HL-60/S4 treated with retinoic acid at 250 ng/mL for 4 days and 3 days (cell line): ENCODE measurements around the gene PLPPR2.
"Not testable (repeated sequence)": the region's sequence is repeated elsewhere in the genome, so short reads cannot be mapped to it uniquely, and the experiment has no call there.

Experiments used
- in situ Hi-C: fragments of 300-500 bp; cut with MboI; formaldehyde crosslinking; loops from 2 replicates; pipeline ENCODE4 v1.7.0; 2022; ENCODE audit warnings: low sequenced_read_pairs

PLPPR2 gene, protein sequence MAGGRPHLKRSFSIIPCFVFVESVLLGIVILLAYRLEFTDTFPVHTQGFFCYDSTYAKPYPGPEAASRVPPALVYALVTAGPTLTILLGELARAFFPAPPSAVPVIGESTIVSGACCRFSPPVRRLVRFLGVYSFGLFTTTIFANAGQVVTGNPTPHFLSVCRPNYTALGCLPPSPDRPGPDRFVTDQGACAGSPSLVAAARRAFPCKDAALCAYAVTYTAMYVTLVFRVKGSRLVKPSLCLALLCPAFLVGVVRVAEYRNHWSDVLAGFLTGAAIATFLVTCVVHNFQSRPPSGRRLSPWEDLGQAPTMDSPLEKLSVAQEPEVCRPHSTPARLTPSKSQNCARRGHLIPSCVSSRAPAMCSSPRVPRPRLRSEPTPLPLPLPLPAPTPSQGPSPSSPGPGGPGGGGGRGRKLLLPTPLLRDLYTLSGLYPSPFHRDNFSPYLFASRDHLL

DNA sequence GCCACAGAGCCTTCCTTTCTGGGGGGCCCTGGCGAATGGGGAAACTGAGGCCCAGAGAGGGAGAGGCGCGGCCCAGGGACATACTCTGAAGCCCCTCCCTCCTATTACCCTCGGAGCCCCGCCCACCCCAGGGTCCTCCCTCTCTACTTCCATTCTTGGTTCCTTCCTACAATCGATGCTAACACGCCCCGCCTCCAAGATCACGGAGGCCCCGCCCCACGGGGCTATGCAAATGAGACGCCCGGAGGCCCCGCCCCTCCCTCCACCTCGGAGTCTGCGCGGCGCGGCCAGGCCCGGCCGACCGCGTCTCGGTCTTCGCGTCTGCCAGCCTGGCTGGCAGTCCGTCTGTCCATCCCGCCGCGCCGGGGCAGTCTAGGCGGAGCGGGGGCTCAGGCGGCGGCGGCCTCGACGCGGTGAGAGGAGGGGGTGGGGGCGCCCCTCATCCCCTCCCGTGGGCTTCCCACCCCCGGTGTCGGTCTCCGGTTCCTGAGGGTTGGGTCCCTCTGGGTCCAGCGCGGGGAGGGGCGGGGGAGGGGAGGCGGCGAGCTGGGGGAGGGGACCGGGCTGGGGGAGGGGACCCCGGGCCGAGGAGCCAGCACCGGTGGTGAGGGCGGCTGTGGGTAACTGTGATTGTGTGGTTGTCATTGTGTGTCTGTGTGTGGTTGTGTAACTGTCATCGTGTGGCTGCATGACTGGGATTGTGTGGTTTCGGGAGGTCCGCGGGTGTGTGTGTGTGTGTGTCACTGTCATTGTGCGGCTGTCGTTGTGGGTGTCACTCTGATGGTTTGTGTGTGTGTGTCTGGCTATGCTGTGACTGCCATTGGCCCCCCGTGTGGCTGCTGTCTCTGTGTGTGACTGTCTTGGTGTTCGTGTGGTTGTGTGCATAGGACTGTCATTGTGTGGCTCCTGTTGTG lies at the start of gene PLPPR2:
Gene PLPPR2 (plus strand): TSS at position 273 of the 914 bp plus-strand sequence. CDS start 2,242 bp downstream, outside the sequence.
- in situ Hi-C loops, result no loop called here

DNA sequence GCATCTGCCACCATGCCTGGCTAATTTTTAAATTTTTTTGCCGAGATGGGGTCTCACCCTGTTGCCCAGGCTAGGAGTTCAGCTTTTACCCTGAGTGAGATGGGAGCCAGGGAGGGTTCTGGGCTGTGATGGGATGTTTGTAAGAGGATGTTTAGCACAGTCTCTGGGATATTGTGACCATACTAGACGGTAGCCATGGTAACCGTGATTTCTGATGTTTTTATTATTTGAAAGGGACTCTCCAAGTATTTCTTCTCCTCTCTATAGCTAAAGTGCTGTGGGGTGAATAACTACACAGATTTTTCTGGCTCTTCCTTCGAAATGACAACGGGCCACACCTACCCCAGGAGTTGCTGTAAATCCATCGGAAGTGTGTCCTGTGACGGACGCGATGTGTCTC lies 48.9 kb upstream of the PLPPR2 start:
- in situ Hi-C loops, result no loop called here

DNA sequence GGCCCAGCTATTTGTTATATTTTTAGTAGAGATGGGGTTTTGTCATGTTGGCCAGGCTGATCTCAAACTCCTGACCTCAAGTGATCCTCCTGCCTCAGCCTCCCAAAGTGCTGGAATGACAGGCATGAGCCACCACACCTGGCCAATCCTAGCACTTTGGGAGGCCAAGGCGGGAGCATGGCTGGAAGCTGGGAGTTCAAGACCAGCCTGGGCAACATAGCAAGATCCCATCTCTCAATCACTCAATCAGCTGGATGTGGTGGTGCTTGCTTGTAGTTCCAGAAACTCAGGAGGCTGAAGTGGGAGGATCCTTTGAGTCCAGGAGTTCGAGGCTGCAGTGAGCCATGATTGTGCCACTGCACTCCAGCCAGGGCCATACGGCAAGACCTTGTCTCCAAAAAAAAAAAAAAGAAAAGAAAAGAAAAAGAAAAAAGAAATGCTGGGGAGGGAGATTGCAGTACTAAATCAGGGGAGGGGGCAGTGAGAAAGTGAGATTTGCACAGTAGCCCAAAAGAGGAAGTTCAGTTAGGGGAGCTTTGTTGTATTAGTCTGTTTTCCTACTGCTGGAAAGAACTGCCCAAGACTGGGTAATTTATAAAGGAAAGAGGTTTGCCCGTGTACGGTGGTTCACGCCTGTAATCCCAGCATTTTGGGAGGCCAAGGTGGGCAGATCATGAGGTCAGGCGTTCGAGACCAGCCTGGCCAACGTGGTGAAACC lies 34.8 kb upstream of the PLPPR2 start:
- in situ Hi-C loops, result not testable (repeated sequence)

DNA sequence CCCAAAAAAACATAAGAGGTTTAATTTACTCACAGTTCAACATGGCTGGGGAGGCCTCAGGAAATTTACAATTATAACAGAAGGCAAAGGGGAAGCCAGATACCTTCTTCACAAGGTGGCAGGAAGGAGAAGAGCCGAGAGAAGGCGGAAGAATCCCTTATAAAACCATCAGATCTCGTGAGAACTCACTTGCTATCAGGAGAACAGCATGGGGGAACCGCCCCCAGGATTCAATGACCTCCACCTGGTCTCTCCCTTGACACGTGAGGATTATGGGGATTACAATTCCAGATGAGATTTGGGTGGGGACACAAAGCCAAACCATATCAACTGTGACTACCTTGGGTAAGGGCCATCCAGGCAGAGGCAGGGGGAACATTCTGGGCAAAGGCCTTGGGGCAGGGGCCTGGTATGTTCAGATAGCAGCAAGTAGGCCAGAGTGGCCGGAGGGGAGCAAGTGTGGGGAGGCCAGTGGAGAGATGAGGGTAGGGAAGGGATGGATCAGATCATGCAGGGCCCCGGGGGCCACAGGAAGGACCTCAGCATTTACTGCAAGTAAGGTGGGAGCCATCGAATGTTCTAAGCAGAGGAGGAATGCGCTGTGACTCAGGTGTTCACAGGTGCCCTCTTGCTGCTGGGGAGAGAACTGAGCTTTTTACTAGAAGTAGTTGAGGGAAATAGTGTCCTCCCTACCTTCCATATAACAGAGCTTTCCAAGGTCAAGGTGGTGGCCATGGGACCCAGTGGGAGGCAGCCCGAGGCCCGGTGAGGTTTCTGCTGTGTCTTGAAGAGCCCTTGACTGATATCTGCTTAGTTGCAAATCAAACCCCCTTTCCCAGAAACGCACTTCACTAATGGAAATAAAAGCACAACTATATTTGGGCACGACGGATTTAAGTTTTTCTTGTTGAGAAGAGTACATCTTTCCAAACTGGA lies 33.8 kb upstream of the PLPPR2 start:
- in situ Hi-C loops, result no loop called here

DNA sequence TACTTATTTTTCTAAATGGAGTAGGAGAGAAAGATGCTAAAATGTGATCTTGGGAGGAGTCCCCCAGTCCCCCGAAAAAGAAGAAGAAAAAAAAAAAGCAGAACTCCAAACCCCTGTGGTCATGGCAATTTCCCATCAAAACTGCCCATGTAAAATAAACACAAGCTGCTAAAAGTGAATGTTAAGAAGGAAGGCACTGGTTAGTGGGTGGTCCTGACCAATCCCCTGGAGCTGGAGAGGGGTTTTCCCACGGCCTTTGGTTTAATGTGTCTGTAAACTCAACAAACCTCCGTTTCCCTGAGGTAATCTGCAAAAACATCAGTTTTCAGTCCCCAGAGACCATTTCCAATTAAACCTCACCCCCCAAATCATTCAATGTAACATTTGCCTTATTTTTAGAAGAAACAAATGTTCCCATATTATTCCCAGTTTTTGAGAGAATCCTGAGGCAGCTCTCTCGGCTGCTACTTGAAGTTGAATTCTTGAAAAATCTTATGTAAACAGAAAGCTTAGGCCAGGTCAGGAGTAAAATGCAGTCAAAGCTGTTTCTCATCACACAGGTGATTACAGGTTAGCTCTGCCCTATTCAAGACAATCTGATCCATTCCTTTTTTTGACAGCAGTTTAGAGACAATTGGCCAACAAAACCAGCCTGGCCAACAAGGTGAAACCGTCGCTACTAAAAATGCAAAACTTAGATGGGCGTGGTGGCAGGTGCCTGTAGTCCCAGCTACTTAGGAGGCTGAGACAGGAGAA lies 32.8 kb upstream of the PLPPR2 start:
- in situ Hi-C loops, result no loop called here

DNA sequence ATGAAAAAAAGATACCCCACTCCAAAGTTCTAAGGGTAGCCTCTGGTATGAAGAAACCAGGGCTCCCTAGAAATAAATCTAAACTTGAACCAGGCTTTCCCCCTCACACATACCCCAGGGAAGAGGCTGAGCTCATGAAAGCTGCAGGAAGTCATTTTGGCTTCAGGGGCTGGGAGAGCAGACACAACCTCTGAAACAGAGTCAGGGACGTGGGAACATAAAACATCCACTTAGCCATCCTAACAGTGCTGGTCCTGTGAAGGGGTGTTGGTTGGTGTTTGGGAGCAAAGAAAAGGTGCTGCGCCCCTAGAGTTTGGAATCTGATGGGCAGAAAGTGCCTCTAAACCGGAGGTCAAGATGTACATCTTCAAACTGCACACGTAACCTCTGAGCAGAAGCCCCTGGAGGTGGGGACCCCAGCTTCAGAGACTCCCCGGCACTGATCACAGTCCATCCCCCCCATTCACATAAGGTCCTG lies 31.6 kb upstream of the PLPPR2 start:
- in situ Hi-C loops, result no loop called here

DNA sequence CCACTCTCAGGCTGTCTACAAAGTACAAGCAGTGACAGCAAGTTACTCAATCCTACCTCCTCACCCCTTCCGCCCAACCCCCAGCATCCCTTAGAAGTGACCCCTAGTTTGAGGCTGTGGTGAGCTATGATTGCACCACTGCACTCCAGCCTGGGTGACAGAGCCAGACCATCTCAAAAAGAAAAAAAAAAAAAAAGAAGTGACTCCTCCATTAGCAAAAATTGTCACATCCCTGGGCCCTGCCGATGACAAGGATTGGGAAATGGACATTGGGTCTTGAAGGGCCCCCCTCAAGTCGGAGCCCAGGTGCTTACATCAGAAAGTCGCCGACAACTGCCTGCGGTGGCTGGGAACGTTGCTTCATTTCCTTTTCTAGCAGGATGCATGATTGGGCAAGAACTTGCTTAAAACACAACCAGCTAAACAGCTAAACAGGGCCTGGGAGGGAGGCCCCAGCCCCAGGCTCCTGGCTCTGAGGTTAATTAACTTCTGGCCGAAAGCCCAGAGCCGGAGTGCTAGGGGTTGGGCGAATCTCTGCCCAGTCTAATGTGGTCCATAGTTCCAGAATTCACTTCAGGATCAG lies 31.1 kb upstream of the PLPPR2 start:
- in situ Hi-C loops, result no loop called here

DNA sequence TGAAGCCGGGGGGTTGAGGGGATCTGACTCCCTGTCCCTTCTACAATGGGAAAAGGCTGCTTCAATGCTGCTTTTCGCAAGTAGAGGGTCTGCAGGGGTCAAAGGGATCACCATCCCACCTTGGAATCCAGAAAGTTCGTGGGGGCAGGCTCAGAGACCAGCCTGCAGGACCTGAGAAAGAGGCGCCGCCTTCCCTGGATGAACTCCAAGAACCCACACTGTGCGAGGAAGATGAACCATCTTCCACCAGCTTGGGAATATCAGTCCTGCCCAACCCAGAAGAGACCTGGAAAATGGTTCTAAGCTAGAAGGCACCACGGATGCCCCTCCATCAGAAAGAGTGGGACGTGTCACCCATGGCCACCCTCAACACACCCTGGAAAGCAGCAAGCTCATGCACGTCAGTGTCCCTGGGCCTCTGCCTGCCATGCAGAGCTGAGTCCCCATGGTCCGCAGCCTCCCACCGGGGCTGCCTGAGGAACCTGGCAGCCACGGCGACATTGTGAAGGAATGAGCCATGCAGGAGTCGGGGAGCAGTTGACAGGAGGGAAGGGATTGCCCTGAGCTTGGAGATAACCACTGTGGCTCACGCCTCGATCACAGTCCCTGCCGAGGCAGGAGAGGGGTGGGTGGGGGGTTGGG lies 30.4 kb upstream of the PLPPR2 start:
- in situ Hi-C loops, result no loop called here

DNA sequence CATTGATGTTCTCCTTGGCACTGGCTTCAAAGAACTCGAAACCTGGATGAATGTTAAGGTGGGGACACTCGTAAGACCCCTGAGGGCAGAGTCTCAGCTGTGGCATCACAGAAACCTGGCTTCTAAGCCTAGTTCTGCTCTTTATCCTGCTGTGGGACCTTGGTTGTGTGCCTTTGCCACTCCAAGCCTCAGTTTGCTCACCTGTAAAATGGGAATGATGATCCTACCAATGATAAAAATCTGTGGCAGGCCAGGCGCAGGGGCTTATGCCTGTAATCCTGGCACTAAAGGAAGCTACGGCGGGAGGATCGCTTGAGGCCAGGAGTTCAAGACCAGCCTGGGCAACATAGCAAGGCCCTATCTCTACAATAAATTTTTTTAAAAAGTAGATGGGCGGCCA lies 29.7 kb upstream of the PLPPR2 start:
- in situ Hi-C loops, result no loop called here

DNA sequence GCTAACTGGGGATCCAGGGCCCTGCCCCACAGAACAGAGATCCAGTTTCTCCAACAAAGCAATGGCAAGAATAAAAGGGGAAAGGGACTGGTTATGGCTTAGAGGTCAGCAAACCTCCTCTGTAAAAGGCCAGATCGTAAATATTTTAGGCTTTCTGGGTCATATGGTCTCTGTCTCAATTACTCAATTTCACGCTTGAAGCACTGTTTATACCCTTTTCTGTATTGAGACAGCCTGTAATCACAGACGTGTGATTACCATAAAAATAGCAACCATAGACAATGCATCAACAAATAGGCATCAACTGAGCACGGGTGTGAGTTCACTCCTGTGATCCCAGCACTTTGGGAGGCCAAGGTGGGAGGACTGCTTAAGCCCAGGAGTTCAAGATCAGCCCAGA lies 25.1 kb upstream of the PLPPR2 start:
- in situ Hi-C loops, result no loop called here

DNA sequence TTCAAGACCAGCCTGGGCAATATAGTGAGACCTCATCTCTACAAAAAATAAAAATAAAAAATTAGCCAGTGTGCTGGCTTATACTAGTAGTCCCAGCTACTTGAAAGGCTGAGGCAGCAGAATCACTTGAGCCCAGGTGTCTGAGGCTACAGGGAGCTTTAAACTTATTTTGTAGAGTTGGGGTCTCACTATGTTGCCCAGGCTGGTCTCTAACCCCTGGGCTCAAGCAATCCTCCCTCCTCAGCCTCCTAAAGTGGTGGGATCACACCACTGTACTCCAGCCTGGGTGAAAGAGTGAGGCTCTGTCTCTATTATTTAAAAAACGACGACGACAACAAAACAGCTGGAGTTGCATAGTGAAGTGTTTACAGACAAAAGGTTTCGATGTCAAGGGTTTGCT lies 23.7 kb upstream of the PLPPR2 start:
- in situ Hi-C loops, result no loop called here

DNA sequence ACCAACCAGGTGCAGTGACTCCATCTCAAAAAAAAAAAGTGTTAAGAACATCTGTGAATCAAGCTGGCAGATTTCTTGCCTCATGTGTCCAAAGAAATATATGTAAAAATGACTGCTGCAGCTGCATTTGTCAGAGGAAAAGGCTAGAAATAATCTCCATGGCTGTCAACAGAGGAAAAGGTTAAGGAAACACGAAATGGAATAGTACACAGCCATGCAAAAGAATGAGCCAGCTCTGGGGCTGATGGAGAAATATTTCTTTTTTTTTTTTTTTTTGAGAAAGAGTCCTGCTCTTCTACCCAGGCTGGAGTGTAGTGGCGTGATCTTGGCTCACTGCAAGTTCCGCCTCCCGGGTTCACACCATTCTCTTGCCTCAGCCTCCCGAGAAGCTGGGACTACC lies 22.4 kb upstream of the PLPPR2 start:
- in situ Hi-C loops, result no loop called here

DNA sequence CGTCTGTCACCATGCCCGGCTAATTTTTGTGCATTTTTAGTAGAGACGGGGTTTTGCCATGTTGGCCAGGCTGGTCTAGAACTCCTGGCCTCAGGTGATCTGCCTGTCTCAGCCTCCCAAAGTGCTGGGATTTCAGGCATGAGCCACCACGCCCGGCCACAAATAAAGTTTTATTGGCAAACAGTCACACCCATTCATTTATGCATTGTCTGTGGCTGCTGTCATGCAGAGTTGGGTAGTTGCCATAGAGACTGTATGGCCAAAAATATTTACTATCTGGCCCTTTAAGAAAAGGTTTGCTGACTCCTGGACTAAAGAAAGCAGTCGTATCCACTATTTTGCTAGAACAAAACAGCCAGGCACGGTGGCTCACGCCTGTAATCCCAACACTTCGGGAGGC lies 21.4 kb upstream of the PLPPR2 start:
- in situ Hi-C loops, result not testable (repeated sequence)

DNA sequence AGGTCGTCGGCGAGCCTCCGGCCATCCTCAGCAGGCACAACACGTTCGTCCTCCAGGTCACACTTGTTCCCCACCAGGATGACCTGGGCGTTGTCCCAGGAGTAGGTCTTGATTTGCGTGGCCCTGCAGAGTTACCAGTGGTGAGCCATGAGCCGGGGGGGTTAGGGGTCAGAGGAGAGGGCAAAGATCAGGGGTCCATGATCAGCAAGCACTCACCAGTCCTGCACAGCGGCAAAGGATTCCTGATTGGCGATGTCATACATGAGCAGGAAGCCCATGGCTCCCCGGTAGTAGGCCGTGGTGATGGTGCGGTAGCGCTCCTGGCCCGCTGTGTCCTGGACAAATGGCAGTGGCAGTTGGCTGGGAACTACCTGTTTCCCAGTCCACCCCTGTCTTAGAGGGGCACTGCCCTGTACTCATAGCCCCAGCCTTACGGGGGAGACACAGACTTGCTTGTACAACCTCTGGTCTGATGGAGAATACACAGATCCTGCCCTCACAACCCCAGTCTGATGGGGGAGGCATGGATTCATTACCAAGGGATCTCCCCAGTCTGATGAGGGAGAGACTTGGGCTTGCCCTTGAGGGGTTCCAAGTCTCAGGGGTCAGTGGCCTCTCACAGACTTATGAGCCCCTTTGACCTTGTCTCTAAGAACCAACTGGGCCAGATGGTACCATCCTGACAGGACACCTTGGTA lies 19.6 kb upstream of the PLPPR2 start:
- in situ Hi-C loops, result no loop called here

DNA sequence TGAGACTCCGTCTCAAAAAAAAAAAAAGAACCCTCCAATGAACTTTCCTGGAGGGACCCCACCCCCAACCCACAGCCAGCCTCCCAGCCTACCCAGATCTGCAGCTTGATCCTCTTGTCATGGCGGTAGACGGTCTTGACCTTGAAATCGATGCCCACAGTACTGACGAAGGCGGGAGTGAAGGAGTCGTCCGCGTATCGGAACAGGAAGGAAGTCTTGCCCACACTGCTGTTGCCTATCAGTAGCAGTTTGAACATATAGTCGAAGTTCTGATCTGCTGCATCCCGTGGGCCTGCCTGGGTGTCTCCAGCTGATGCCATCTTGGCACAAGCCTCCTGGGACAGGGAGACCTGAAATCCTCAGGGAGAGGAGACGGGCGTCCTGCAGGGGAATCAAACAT lies 18.2 kb upstream of the PLPPR2 start:
- in situ Hi-C loops, result no loop called here

DNA sequence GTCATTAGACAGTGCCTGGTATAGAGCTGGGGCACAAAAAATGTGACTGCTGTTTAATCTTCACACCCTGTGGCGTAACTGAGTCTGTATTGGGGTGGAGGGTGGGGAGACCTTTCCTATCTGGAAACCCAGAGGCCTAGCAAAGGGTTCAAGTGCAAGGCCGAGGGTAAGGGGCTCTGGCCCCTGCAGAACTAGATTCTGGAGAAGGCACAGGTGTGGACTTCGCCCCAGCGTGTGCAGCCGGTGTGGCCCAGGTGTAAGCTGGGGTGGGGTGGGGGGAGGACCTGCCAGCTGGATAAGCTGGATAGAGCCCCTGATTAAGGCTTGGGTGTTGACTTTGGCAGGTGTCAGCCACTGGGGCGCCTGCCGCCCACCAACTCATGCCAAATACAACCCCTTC lies 17.1 kb upstream of the PLPPR2 start:
- in situ Hi-C loops, result no loop called here

DNA sequence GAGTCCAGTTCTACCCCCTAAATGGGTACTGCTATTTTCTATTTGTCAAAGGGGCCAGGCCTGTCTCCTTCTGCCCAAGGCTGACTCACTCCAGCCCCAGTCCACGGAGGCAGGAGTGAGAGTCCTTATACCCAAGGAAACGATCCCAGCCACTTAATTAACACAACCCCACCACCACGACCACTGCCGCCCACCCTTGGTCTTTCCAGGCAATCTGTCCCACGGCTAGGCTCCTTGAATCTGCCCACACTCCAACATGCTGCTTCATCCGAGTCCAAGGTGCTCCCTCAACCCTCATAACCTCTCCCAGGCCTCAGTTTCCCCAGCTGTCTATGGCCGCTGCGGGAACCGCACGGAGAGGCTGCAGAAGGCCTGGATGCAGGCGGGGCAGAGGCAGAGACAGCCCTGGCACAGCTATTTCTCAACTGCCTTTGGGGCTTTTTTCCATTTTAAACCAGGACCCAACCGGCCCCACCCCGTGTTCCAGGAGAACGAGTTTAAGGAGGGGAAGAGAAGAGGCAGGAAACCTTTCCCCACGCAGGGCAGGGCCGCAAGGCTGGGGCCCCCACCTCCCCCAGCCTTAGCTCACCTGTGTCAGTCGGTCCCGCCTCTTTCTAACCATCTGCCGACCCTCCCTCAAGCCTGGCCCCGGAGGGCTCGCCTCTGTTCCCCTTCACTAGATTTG lies 16.5 kb upstream of the PLPPR2 start:
- in situ Hi-C loops, result no loop called here
